Measurements from ENCODE around the gene SACM1L.

GRCh38 chr3:45657853-45658252 lies 31.3 kb upstream of the SACM1L start:
- no peak for TF ChIP-seq POLR2AphosphoS5 (IDR thresholded peaks at IDR 0.05; ENCODE audit: low read depth, low read length)
- TF ChIP-seq POLR2A (IDR thresholded peaks at IDR 0.05; ENCODE audit: low read depth, low read length) = no peak
- TF ChIP-seq PAX5 (IDR thresholded peaks at IDR 0.05; ENCODE audit: insufficient read depth, low read length, severe bottlenecking) = no peak
- TF ChIP-seq POU2F2 (IDR thresholded peaks at IDR 0.05; ENCODE audit: low read depth, low read length) = no peak
- TF ChIP-seq TAF1 (IDR thresholded peaks at IDR 0.05; ENCODE audit: low read depth, low read length) = no peak
- no peak for TF ChIP-seq SPI1 (IDR thresholded peaks at IDR 0.05; ENCODE audit: low read depth, low read length)

Data from GM12891 (cell line).